ENCODE data around the gene ADPRHL1. TPM values are rescaled to one million over a fixed set of nuclear protein-coding genes. Genes with fewer than 3 reads are reported as not detected.
"Not testable (repeated sequence)": the region's sequence is repeated elsewhere in the genome, so short reads cannot be mapped to it uniquely, and the experiment has no call there.

The ADPRHL1 gene
- total RNA-seq, 2 experiments from 2014 or later = 0.25 to 0.49 TPM

GRCh38 chr13:113389586-113389985 is 63.7 kb downstream of the ADPRHL1 start:
- DNase-seq; H3K9me3 Mint-ChIP-seq (ENCODE audit: low read depth); H3K27me3 Mint-ChIP-seq; H3K36me3 Mint-ChIP-seq (ENCODE audit: low read depth); ATAC-seq; intact Hi-C loops (cut with DNase I, micrococcal nuclease); POLR2A ChIA-PET; H3K4me3 Mint-ChIP-seq; H3K27ac Mint-ChIP-seq: not testable (repeated sequence)
- peaks cover 21% of the 10 kb centered on the region for H3K4me1 Mint-ChIP-seq
- CTCF ChIA-PET = interaction anchor here (0.6 kb wide), 1 partner anchor 37 kb away, joined by 3 read pairs; no protein-coding TSS in a partner anchor

DNA sequence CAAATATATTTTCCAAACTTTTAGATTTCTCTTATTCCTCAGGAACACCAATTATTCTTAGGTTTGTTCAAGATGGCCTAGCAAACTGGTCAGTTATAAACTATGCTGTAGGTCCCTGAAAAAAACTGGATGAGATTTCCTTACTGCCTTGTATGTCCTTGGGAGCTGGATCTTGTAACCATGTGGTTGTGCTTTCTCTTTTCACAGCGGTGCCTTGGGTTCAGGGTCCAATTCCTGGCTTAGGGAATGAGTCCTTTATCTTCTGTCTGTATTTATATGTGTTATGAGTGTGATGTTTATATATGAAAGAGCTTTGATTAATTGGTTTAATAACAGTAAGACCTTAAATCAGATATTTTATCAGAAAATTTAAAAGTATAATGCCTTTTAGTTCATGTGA is 65.9 kb downstream of the ADPRHL1 start:
- intact Hi-C loops (cut with DNase I, micrococcal nuclease) = no loop called here

GRCh38 chr13:113383089-113383488 is 70.2 kb downstream of the ADPRHL1 start:
- Mint-ChIP-seq H3K27me3 (peaks cover 5% of the 10 kb centered on the region), H3K4me1 (peaks cover 19% of the 10 kb centered on the region)

More for the DNA sequence above, 65.9 kb downstream of the ADPRHL1 start:
- DNase-seq (no peak), ATAC-seq (no peak)
- POLR2A ChIA-PET = no interaction called here
- peaks cover 4% of the 10 kb centered on the region for H3K27me3 Mint-ChIP-seq
- peaks cover 19% of the 10 kb centered on the region for H3K4me1 Mint-ChIP-seq
- no peak overlapping the region for H3K4me3 Mint-ChIP-seq
- peaks cover 9% of the 10 kb centered on the region for H3K9me3 Mint-ChIP-seq (ENCODE audit: low read depth)
- peaks cover 4% of the 10 kb centered on the region for H3K36me3 Mint-ChIP-seq (ENCODE audit: low read depth)
- CTCF ChIA-PET = no interaction called here
- no peak overlapping the region for H3K27ac Mint-ChIP-seq

DNA sequence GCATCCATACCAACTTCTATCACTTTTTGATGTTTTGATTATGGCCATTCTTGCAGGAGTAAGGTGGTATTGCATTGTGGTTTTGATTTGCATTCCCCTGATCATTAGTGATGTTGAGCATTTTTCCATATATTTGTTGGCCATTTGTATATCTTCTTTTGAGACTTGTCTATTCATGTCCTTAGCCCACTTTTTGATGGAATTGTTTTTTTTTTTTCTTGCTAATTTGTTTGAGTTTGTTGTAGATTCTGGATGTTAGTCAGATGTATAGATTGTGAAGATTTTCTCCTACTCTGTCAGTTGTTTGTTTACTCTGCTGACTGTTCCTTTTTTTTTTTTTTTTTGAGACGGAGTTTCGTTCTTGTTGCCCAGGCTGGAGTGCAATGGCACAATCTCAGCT is 70.7 kb downstream of the ADPRHL1 start:
- H3K4me3 Mint-ChIP-seq = not testable (repeated sequence)
- CTCF ChIA-PET = interaction anchor here (0.7 to 1.0 kb wide), 2 partner anchors 11 to 91 kb away, joined by 3 read pairs; no protein-coding TSS in a partner anchor

More at GRCh38 chr13:113383089-113383488, 70.2 kb downstream of the ADPRHL1 start:
- H3K9me3 Mint-ChIP-seq (ENCODE audit: low read depth) = peaks cover 12% of the 10 kb centered on the region
- peaks cover 4% of the 10 kb centered on the region for H3K36me3 Mint-ChIP-seq (ENCODE audit: low read depth)
- CTCF ChIA-PET = interaction anchor here (0.7 to 1.0 kb wide), 2 partner anchors 11 to 91 kb away, joined by 3 read pairs; no protein-coding TSS in a partner anchor
- no peak for DNase-seq
- POLR2A ChIA-PET = no interaction called here
- intact Hi-C loops (cut with DNase I, micrococcal nuclease) = no loop called here
- no peak for ATAC-seq
- no peak overlapping the region for H3K27ac Mint-ChIP-seq
- H3K4me3 Mint-ChIP-seq = no peak overlapping the region

DNA sequence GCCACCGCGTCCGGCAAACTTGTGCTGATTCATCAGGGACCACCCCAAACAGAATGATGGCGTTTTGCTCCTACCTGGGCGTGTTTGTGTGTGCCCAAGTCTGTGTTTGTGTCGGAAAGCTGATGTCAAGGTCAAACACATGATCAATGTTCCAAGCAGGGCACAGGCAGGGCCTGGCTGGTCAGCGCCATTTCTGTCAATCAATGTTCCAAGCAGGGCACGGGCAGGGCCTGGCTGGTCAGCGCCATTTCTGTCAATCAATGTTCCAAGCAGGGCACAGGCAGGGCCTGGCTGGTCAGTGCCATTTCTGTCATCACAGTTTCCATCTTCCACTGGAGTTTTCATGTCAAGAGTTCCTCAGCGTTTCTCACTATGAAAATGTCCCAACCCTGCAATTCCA is 74.5 kb downstream of the ADPRHL1 start:
- ATAC-seq (no peak), DNase-seq (no peak)
- no peak overlapping the region for H3K4me3 Mint-ChIP-seq
- H3K9me3 Mint-ChIP-seq (ENCODE audit: low read depth) = peaks cover 6% of the 10 kb centered on the region
- no peaks in the 10 kb centered on the region for H3K4me1 Mint-ChIP-seq
- CTCF ChIA-PET = no interaction called here
- H3K27ac Mint-ChIP-seq = no peak overlapping the region
- POLR2A ChIA-PET = no interaction called here
- intact Hi-C loops (cut with DNase I, micrococcal nuclease) = no loop called here
- peaks cover 9% of the 10 kb centered on the region for H3K27me3 Mint-ChIP-seq
- peaks cover 2% of the 10 kb centered on the region for H3K36me3 Mint-ChIP-seq (ENCODE audit: low read depth)

More for the DNA sequence above, 70.7 kb downstream of the ADPRHL1 start:
- H3K27me3 Mint-ChIP-seq; ATAC-seq; H3K27ac Mint-ChIP-seq; H3K36me3 Mint-ChIP-seq (ENCODE audit: low read depth); intact Hi-C loops (cut with DNase I, micrococcal nuclease); DNase-seq; POLR2A ChIA-PET: not testable (repeated sequence)
- peaks cover 19% of the 10 kb centered on the region for H3K4me1 Mint-ChIP-seq
- H3K9me3 Mint-ChIP-seq (ENCODE audit: low read depth) = peaks cover 12% of the 10 kb centered on the region

DNA sequence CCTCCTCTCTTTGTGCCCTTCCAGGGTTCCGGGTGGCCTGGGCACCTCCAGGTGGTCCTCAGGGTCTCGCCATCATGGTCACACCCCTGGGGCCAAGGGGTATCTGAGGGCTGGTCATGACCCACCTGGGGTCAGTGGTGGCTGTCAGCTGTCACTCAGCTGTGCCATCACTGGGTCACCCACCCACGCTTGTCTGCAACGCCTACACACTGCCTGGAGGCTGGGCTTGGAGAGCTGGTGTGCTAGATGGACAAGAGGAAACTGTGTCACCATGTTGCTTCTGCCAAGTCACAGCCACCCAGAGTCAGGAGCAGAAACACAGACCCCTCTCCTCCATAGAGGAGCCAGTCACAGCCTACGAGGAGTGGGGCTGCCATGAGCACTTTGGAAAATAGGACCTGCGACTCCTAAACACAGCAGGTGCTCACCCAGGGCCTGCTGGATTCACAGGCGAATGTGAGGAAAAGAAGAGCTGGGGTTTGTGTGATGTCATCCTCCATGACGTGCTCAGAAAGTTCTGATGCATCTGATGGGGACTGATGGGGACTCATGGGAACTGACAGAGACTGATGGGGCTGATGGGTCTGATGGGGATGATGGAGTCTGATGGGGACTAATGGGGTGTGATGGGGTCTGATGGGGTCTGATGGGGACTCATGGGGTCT is 78.6 kb downstream of the ADPRHL1 start:
- no peak overlapping the region for H3K27ac Mint-ChIP-seq
- ChIA-PET POLR2A (no interaction called here), CTCF (no interaction called here)
- DNase-seq (no peak), ATAC-seq (no peak)
- peaks cover 5% of the 10 kb centered on the region for H3K27me3 Mint-ChIP-seq
- no peaks in the 10 kb centered on the region for H3K9me3 Mint-ChIP-seq (ENCODE audit: low read depth)
- intact Hi-C loops (cut with DNase I, micrococcal nuclease) = no loop called here
- H3K36me3 Mint-ChIP-seq (ENCODE audit: low read depth) = no peaks in the 10 kb centered on the region
- H3K4me3 Mint-ChIP-seq = no peak overlapping the region
- H3K4me1 Mint-ChIP-seq = no peaks in the 10 kb centered on the region

- H3K27ac Mint-ChIP-seq = no peak overlapping the region
- DNase-seq (no peak), ATAC-seq (no peak)
- ChIA-PET CTCF (no interaction called here), POLR2A (no interaction called here)
- intact Hi-C loops (cut with DNase I, micrococcal nuclease) = no loop called here
- H3K4me3 Mint-ChIP-seq = no peak overlapping the region
- no peaks in the 10 kb centered on the region for H3K4me1 Mint-ChIP-seq
- H3K27me3 Mint-ChIP-seq = peaks cover 5% of the 10 kb centered on the region
- H3K36me3 Mint-ChIP-seq (ENCODE audit: low read depth) = no peaks in the 10 kb centered on the region
- H3K9me3 Mint-ChIP-seq (ENCODE audit: low read depth) = no peaks in the 10 kb centered on the region
Observed at GRCh38 chr13:113373811-113374485, 79.3 kb downstream of the ADPRHL1 start.

DNA sequence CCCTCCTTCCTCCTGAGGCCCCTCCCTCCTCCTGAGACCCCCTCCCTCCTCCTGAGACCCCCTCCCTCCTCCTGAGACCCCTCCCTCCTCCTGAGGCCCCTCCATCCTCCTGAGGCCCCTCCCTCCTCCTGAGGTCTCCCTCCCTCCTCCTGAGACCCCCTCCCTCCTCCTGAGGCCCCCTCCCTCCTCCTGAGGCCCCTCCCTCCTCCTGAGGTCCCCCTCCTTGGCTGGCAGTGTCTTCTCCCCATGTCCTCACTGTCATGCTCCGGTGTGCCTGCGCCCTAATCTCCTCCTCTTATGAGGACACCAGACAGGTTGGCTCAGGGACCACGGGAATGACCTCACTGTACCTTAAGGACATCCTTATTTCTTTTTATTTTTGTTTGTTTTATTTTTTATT is 81.6 kb downstream of the ADPRHL1 start:
- CTCF ChIA-PET; H3K9me3 Mint-ChIP-seq (ENCODE audit: low read depth); H3K4me3 Mint-ChIP-seq; H3K27ac Mint-ChIP-seq; DNase-seq; H3K27me3 Mint-ChIP-seq; POLR2A ChIA-PET; H3K4me1 Mint-ChIP-seq; intact Hi-C loops (cut with DNase I, micrococcal nuclease); ATAC-seq; H3K36me3 Mint-ChIP-seq (ENCODE audit: low read depth): not testable (repeated sequence)

DNA sequence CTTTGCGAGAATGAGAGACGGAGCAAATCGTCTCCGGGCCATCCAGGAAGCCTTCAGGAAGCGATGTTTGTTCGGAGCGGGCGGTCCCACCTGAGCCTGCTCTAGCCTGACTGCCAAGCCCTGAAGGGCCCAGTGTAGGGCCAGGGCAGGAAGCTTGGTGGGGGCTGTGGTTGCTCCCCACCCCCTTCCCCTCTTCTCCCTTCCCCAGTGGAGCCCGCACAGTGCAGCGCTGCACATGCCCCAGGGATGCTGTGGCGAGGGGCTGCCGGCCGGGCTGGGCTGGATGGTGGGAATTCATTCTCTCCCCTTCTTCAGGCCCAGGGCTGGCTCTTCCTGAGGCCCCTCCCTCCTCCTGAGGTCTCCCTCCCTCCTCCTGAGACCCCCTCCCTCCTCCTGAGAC is 82.2 kb downstream of the ADPRHL1 start:
- Mint-ChIP-seq H3K36me3 (ENCODE audit: low read depth) (no peaks in the 10 kb centered on the region), H3K27ac (no peak overlapping the region), H3K9me3 (ENCODE audit: low read depth) (no peaks in the 10 kb centered on the region), H3K4me1 (no peaks in the 10 kb centered on the region), H3K27me3 (peaks cover 3% of the 10 kb centered on the region), H3K4me3 (no peak overlapping the region)
- DNase-seq (no peak), ATAC-seq (no peak)
- intact Hi-C loops (cut with DNase I, micrococcal nuclease) = no loop called here
- ChIA-PET POLR2A (no interaction called here), CTCF (no interaction called here)

GRCh38 chr13:113369881-113370280 is 83.4 kb downstream of the ADPRHL1 start:
- Mint-ChIP-seq H3K36me3 (ENCODE audit: low read depth) (no peaks in the 10 kb centered on the region), H3K9me3 (ENCODE audit: low read depth) (no peaks in the 10 kb centered on the region), H3K27ac (no peak overlapping the region), H3K4me3 (no peak overlapping the region), H3K27me3 (peaks cover 9% of the 10 kb centered on the region), H3K4me1 (no peaks in the 10 kb centered on the region)
- intact Hi-C loops (cut with DNase I, micrococcal nuclease) = no loop called here
- DNase-seq = no peak
- no peak for ATAC-seq
- ChIA-PET CTCF (no interaction called here), POLR2A (no interaction called here)

DNA sequence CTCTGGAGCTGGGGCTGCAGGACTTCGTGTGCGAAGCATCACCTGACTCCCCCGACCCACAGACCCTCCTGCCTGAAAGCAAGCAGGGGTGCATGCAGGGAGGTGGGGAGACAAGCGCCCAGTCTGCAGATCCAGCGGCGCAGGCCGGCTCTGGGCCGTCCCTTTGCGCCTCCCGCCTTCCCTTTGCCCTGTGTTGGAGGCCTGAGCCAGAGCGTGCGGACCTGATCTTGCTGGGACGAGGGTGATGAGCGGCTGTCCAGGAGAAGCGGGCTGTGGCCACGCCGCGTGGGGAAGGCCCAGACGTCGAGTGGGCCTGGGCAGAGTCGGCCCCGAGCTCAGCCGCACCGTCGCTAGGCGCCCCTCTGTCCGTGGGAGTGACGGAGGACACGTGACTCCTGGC is 84.1 kb downstream of the ADPRHL1 start:
- H3K4me3 Mint-ChIP-seq = no peak overlapping the region
- no peaks in the 10 kb centered on the region for H3K9me3 Mint-ChIP-seq (ENCODE audit: low read depth)
- ATAC-seq = no peak

DNA sequence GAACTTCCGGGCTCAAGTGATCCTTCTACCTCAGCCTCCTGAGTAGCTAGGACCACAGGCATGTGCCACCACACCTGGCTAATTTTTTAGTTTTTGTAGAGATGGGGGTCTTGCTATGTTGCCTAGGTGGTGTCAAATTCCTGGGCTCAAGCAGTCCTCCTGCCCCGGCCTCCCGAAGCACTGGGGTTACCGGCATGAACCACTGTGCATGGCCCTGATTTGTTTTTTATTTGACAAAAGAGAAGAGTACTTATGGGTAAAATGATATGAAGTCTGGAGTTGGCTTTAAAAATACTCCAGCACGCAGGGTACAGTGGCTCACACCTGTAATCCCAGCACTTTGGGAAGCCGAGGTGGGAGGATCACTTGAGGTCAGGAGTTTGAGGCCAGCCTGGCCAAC is 84.9 kb downstream of the ADPRHL1 start:
- CTCF ChIA-PET = interaction anchor here (0.8 kb wide), 1 partner anchor 26 kb away, joined by 3 read pairs; no protein-coding TSS in a partner anchor
- H3K4me3 Mint-ChIP-seq; H3K36me3 Mint-ChIP-seq (ENCODE audit: low read depth); ATAC-seq; POLR2A ChIA-PET; DNase-seq; H3K27me3 Mint-ChIP-seq; H3K9me3 Mint-ChIP-seq (ENCODE audit: low read depth); intact Hi-C loops (cut with DNase I, micrococcal nuclease); H3K4me1 Mint-ChIP-seq; H3K27ac Mint-ChIP-seq: not testable (repeated sequence)

More for the DNA sequence above, 84.1 kb downstream of the ADPRHL1 start:
- Mint-ChIP-seq H3K27ac (no peak overlapping the region), H3K4me1 (no peaks in the 10 kb centered on the region), H3K36me3 (ENCODE audit: low read depth) (no peaks in the 10 kb centered on the region), H3K27me3 (peaks cover 9% of the 10 kb centered on the region)
- POLR2A ChIA-PET = no interaction called here
- DNase-seq = no peak
- intact Hi-C loops (cut with DNase I, micrococcal nuclease) = no loop called here
- CTCF ChIA-PET = interaction anchor here (0.8 kb wide), 1 partner anchor 25 kb away, joined by 3 read pairs; no protein-coding TSS in a partner anchor
